H1 (cell line): ENCODE measurements around the gene SLC19A3. TPM values are rescaled to one million over a fixed set of nuclear protein-coding genes. Genes with fewer than 3 reads are reported as not detected.

Experiments used
- CTCF ChIA-PET: fragments of 300-600 bp; sonication (Branson Sonifier 250); formaldehyde crosslinking; loops from one replicate; lab custom pipeline; 2021; ENCODE audit not compliant: partially characterized antibody; lab: Charles Lee
- POLR2A ChIA-PET: fragments of 300-600 bp; sonication (Branson Sonifier 250); formaldehyde crosslinking; loops from one replicate; lab custom pipeline; 2021; ENCODE audit warnings: inconsistent platforms; ENCODE audit not compliant: partially characterized antibody; lab: Charles Lee
- DNase-seq, 2 experiments: peaks; one replicate each; pipeline versions ENCODE4 v3.0.0 to v3.0.0-alpha.2; 2010 to 2022; ENCODE audit warnings: low spot score in 2 of 2, low read depth in 1 of 2, mixed read lengths in 1 of 2
- FAIRE-seq: peaks from 2 replicates; lab custom pipeline; 2011; peaks lifted over from hg19 to GRCh38; lab: Jason Lieb, UNC
- H2AFZ ChIP-seq: 2 replicates; pipeline ENCODE4 v1.8.1; 2012; ENCODE audit warnings: low read length, inconsistent platforms
- H2AK5ac ChIP-seq: 2 replicates; pipeline ENCODE4 v1.6.1; 2013; ENCODE audit warnings: low read depth, low read length
- H2BK120ac ChIP-seq: replicated peaks from 2 replicates; pipeline ENCODE3; 2013; ENCODE audit warnings: low read depth, low read length, inconsistent platforms
- H2BK12ac ChIP-seq: 2 replicates; pipeline ENCODE4 v1.6.1; 2013; ENCODE audit warnings: low read depth, low read length
- H2BK15ac ChIP-seq: 2 replicates; pipeline ENCODE4 v1.6.1; 2013; ENCODE audit warnings: low read length
- H2BK20ac ChIP-seq: 2 replicates; pipeline ENCODE4 v1.6.1; 2013; ENCODE audit warnings: low read length
- H2BK5ac ChIP-seq: 2 replicates; pipeline ENCODE4 v1.6.1; 2013; ENCODE audit warnings: low read depth, low read length
- H3K14ac ChIP-seq: 2 replicates; pipeline ENCODE4 v1.6.1; 2013; ENCODE audit warnings: inconsistent platforms; ENCODE audit not compliant: insufficient read length
- H3K18ac ChIP-seq: 2 replicates; pipeline ENCODE4 v1.6.1; 2013; ENCODE audit warnings: low read length; ENCODE audit errors: extremely low read depth
- H3K23ac ChIP-seq: 2 replicates; pipeline ENCODE4 v1.6.1; 2013; ENCODE audit warnings: inconsistent platforms; ENCODE audit not compliant: insufficient read length
- H3K23me2 ChIP-seq: 2 replicates; pipeline ENCODE4 v1.6.1; 2013; ENCODE audit warnings: low read depth, low read length
- H3K27ac ChIP-seq: 2 replicates; pipeline ENCODE4 v1.6.1; 2011; ENCODE audit warnings: low read depth, low read length, inconsistent platforms
- H3K27me3 ChIP-seq, 4 experiments: replicated peaks in 1 of 4; 1 replicate in 1 of 4; 2 replicates in 3 of 4; pipeline versions ENCODE4 v1.6.1 to v1.8.1; 2011 to 2013; ENCODE audit warnings: low read length in 3 of 4, mild to moderate bottlenecking in 3 of 4, inconsistent platforms in 2 of 4, mixed read lengths in 2 of 4, moderate library complexity in 1 of 4; ENCODE audit not compliant: control insufficient read depth in 3 of 4, insufficient read depth in 3 of 4; ENCODE audit errors: extremely low read depth in 1 of 4
- H3K36me3 ChIP-seq, 4 experiments: 2 replicates each; pipeline versions ENCODE4 v1.6.1 to v1.8.1; 2011 to 2013; ENCODE audit warnings: mild to moderate bottlenecking in 4 of 4, low read length in 3 of 4, moderate library complexity in 2 of 4, control low read depth in 1 of 4, inconsistent platforms in 1 of 4; ENCODE audit not compliant: insufficient read depth in 4 of 4, control insufficient read depth in 2 of 4
- H3K4ac ChIP-seq: replicated peaks from 2 replicates; pipeline ENCODE3; 2013; ENCODE audit warnings: low read length, low read depth, mixed read lengths, inconsistent platforms; ENCODE audit not compliant: insufficient read length
- H3K4me1 ChIP-seq, 4 experiments: replicated peaks in 1 of 4; 1 replicate in 1 of 4; 2 replicates in 3 of 4; pipeline versions ENCODE4 v1.6.1 to v1.8.1; 2011 to 2013; ENCODE audit warnings: low read length in 3 of 4, inconsistent platforms in 2 of 4, mixed read lengths in 1 of 4; ENCODE audit not compliant: insufficient read depth in 4 of 4, control insufficient read depth in 3 of 4
- H3K4me2 ChIP-seq, 2 experiments: 2 replicates each; pipeline versions ENCODE4 v1.6.1 to v1.8.1; 2011 to 2013; ENCODE audit warnings: low read depth in 2 of 2, low read length in 2 of 2, control low read depth in 1 of 2, inconsistent platforms in 1 of 2, mild to moderate bottlenecking in 1 of 2; ENCODE audit not compliant: insufficient read depth in 1 of 2
- H3K4me3 ChIP-seq, 4 experiments: fragments of 200-600, 300-600 bp in 1 of 4; sonication (generic), shearing (Covaris generic), sonication (Bioruptor Twin) in 1 of 4; 2 replicates each; pipeline versions ENCODE4 v1.5.1 to v1.8.1; 2011 to 2016; ENCODE audit warnings: low read length in 4 of 4, low read depth in 3 of 4, control low read depth in 2 of 4, inconsistent platforms in 2 of 4, mild to moderate bottlenecking in 2 of 4, mixed read lengths in 1 of 4, moderate library complexity in 1 of 4; ENCODE audit not compliant: insufficient read depth in 2 of 4; ENCODE audit errors: extremely low read depth in 1 of 4
- H3K56ac ChIP-seq: replicated peaks from 2 replicates; pipeline ENCODE3; 2013; ENCODE audit warnings: low read depth, mild to moderate bottlenecking, mixed read lengths, low read length, inconsistent platforms; ENCODE audit not compliant: insufficient read length
- H3K79me1 ChIP-seq: 2 replicates; pipeline ENCODE4 v1.6.1; 2013; ENCODE audit warnings: low read depth, low read length, control low read depth
- H3K79me2 ChIP-seq, 2 experiments: 2 replicates each; pipeline versions ENCODE4 v1.6.1 to v1.8.1; 2012 to 2013; ENCODE audit warnings: low read length in 2 of 2, mild to moderate bottlenecking in 2 of 2, inconsistent platforms in 1 of 2; ENCODE audit not compliant: insufficient read depth in 2 of 2, control insufficient read depth in 1 of 2
- H3K9ac ChIP-seq, 4 experiments: replicated peaks in 1 of 4; 1 replicate in 1 of 4; 2 replicates in 3 of 4; pipeline versions ENCODE4 v1.6.1 to v1.8.1; 2011 to 2013; ENCODE audit warnings: low read depth in 3 of 4, low read length in 3 of 4, control low read depth in 2 of 4, mild to moderate bottlenecking in 2 of 4, moderate library complexity in 2 of 4, inconsistent platforms in 1 of 4; ENCODE audit errors: extremely low read depth in 1 of 4
- H3K9me3 ChIP-seq, 2 experiments: 2 replicates each; pipeline versions ENCODE4 v1.6.1 to v1.8.1; 2012 to 2013; ENCODE audit warnings: mild to moderate bottlenecking in 2 of 2, moderate library complexity in 2 of 2, control low read depth in 1 of 2, inconsistent platforms in 1 of 2, low read depth in 1 of 2, low read length in 1 of 2, mixed read lengths in 1 of 2; ENCODE audit not compliant: insufficient read depth in 2 of 2
- H4K20me1 ChIP-seq, 2 experiments: replicated peaks in 1 of 2; 2 replicates each; pipeline versions ENCODE3 to v1.8.1; 2011 to 2013; ENCODE audit warnings: inconsistent platforms in 2 of 2, low read length in 2 of 2, mild to moderate bottlenecking in 1 of 2; ENCODE audit not compliant: insufficient read depth in 2 of 2, control insufficient read depth in 1 of 2
- H4K5ac ChIP-seq: 2 replicates; pipeline ENCODE4 v1.6.1; 2013; ENCODE audit warnings: low read length, low read depth, mixed read lengths, inconsistent platforms; ENCODE audit not compliant: insufficient read length
- H4K8ac ChIP-seq: 2 replicates; pipeline ENCODE4 v1.8.0; 2013; ENCODE audit warnings: mild to moderate bottlenecking, moderate library complexity, low read length, inconsistent platforms; ENCODE audit not compliant: insufficient read depth; ENCODE audit errors: extremely low read depth
- H4K91ac ChIP-seq: replicated peaks from 2 replicates; pipeline ENCODE3; 2013; ENCODE audit warnings: low read length, mixed read lengths, inconsistent platforms; ENCODE audit not compliant: insufficient read length
- ATF2 ChIP-seq: IDR thresholded peaks from 2 replicates; pipeline ENCODE4 v1.6.1; 2012; ENCODE audit warnings: low read length, inconsistent platforms
- BACH1 ChIP-seq: IDR thresholded peaks from 2 replicates; pipeline ENCODE4 v1.6.1; 2012; ENCODE audit warnings: low read length, improper control_type of control experiment
- CHD1 ChIP-seq: IDR thresholded peaks from 2 replicates; pipeline ENCODE4 v1.6.1; 2012; ENCODE audit warnings: low read depth, low read length, improper control_type of control experiment
- CTCF ChIP-seq, 3 experiments: IDR thresholded peaks; 1 replicate in 2 of 3; 2 replicates in 1 of 3; pipeline versions ENCODE4 v1.5.1 to v1.6.1; 2011; ENCODE audit warnings: low read length in 3 of 3, mild to moderate bottlenecking in 3 of 3, inconsistent platforms in 2 of 3, low read depth in 1 of 3, moderate library complexity in 1 of 3; ENCODE audit not compliant: insufficient read depth in 1 of 3; ENCODE audit errors: control extremely low read depth in 1 of 3
- E2F6 ChIP-seq: IDR thresholded peaks from 2 replicates; pipeline ENCODE4 v1.6.1; 2012; ENCODE audit warnings: inconsistent platforms
- NRF1 ChIP-seq: IDR thresholded peaks from 2 replicates; pipeline ENCODE4 v1.6.1; 2011; ENCODE audit warnings: mild to moderate bottlenecking, low read depth, low read length, improper control_type of control experiment
- PHF8 ChIP-seq: fragments of 200-600 bp; sonication (generic); conservative IDR thresholded peaks from 2 replicates; pipeline ENCODE4 v1.7.1; 2012; ENCODE audit warnings: low read depth, mild to moderate bottlenecking, inconsistent platforms, low read length, moderate library complexity
- POLR2AphosphoS5 ChIP-seq: IDR thresholded peaks from 2 replicates; pipeline ENCODE4 v1.6.1; 2011; ENCODE audit warnings: low read depth, low read length
- POU5F1 ChIP-seq: IDR thresholded peaks from 2 replicates; pipeline ENCODE4 v1.6.1; 2011; ENCODE audit warnings: low read depth, mild to moderate bottlenecking, low read length, moderate library complexity
- RBBP5 ChIP-seq: IDR thresholded peaks from 2 replicates; pipeline ENCODE4 v1.7.1; 2012; ENCODE audit warnings: low read depth, mild to moderate bottlenecking, inconsistent platforms, low read length, moderate library complexity, borderline replicate concordance
- WGBS, 2 experiments: shearing (Covaris generic) in 1 of 2; methylation state at CpG; one replicate each; pipeline versions ENCODE4 v1.1.6 to v1.1.7; 2013 to 2015; ENCODE audit warnings: low lambda C conversion rate in 2 of 2, mixed read lengths in 2 of 2, inconsistent platforms in 1 of 2, low coverage in 1 of 2, missing lambda C conversion rate in 1 of 2; ENCODE audit not compliant: insufficient replicate concordance in 2 of 2, insufficient coverage in 1 of 2, insufficient read length in 1 of 2; ENCODE audit errors: extremely low coverage in 1 of 2, missing lambda C conversion rate in 1 of 2; 5-methylcytosine and 5-hydroxymethylcytosine counted together
- polyA plus RNA-seq, 7 experiments: library from polyadenylated mRNA; depleted of rRNA in 3 of 7; stranded (reverse) in 5 of 7; unstranded in 2 of 7; fragments of >200 nt in 5 of 7; fragments of 200-250 nt in 2 of 7; gene quantifications; 1 replicate in 5 of 7; 2 replicates in 1 of 7; 4 replicates in 1 of 7; pipeline versions ENCODE4 v1.2.1 to v1.2.3, GENCODE V29; 2011 to 2013; ENCODE audit warnings: missing spikeins in 2 of 7, mixed read lengths in 2 of 7
- total RNA-seq: library from RNA; stranded (reverse); fragmentation: NEBNext Ultra II Directional; extraction: Animal tissue kit (Norgen Biotek cat#: 25700); gene quantifications from 2 replicates; pipeline ENCODE4 v1.2.1, GENCODE V29; 2021

SLC19A3 gene
- total and polyA plus RNA-seq, 2 of the 8 experiments (the other 6 are each of a cell fraction or from before 2014, with no cell fraction given), result 7.0 to 9.8 TPM

GRCh38 chr2:227684258-227684657 lies 33.6 kb downstream of the SLC19A3 start:
- no peak overlapping the region for H3K4me3 ChIP-seq
- no peak overlapping the region for H4K8ac ChIP-seq
- no peak overlapping the region for H4K5ac ChIP-seq
- no peak overlapping the region for H3K56ac ChIP-seq
- CTCF ChIA-PET, result interaction anchor here (1.1 to 2.0 kb wide), 2 partner anchors 26 to 82 kb away, joined by 4 to 6 read pairs; no protein-coding TSS in a partner anchor
- no peak overlapping the region for H2BK120ac ChIP-seq
- FAIRE-seq (no peak), DNase-seq (no peak)
- no peak overlapping the region for H2BK15ac ChIP-seq
- H4K91ac ChIP-seq, result no peak overlapping the region
- H3K9me3 ChIP-seq, result no peaks in the 10 kb centered on the region
- H3K27ac ChIP-seq, result no peak overlapping the region
- no peaks in the 10 kb centered on the region for H3K27me3 ChIP-seq
- no peak overlapping the region for H2BK20ac ChIP-seq
- no peak overlapping the region for H3K4me2 ChIP-seq
- H3K4me1 ChIP-seq, result no peaks in the 10 kb centered on the region
- H3K23me2 ChIP-seq, result no peaks in the 10 kb centered on the region
- no peak overlapping the region for H3K4ac ChIP-seq
- no peak overlapping the region for H3K9ac ChIP-seq
- H2BK5ac ChIP-seq, result no peak overlapping the region
- H3K36me3 ChIP-seq, result no peaks in the 10 kb centered on the region
- H2BK12ac ChIP-seq, result no peak overlapping the region
- no peaks in the 10 kb centered on the region for H4K20me1 ChIP-seq
- no peak overlapping the region for H2AFZ ChIP-seq
- 92% methylated on average over 5 of the region's 5 CpGs; no CpG with 5 or more reads in 1 of the 2 experiments for WGBS, 2 experiments
- H3K14ac ChIP-seq, result no peak overlapping the region
- no peaks in the 10 kb centered on the region for H3K79me1 ChIP-seq
- H2AK5ac ChIP-seq, result no peak overlapping the region
- H3K23ac ChIP-seq, result no peak overlapping the region
- no peaks in the 10 kb centered on the region for H3K79me2 ChIP-seq
- POLR2A ChIA-PET, result no interaction called here
- H3K18ac ChIP-seq, result no peak overlapping the region
- TF ChIP-seq POLR2AphosphoS5 (no peak), CTCF (IDR thresholded peaks at IDR 0.05; ENCODE audit: control extremely low read depth in 1 of 3, insufficient read depth in 1 of 3, low read depth in 1 of 3, low read length in 3 of 3) (no peak), E2F6 (no peak), RBBP5 (no peak), PHF8 (no peak), POU5F1 (no peak), CHD1 (no peak), BACH1 (no peak), ATF2 (no peak), NRF1 (no peak)
